H1 (cell line): ENCODE measurements around the gene CDC14B. TPM values are rescaled to one million over a fixed set of nuclear protein-coding genes. Genes with fewer than 3 reads are reported as not detected.

Source experiments
- BCL11A ChIP-seq, 2 experiments: IDR thresholded peaks; one replicate each; pipeline ENCODE4 v1.6.1; 2011; ENCODE audit warnings: low read depth in 2 of 2, low read length in 2 of 2, mild to moderate bottlenecking in 2 of 2
- CTCF ChIP-seq, 3 experiments: IDR thresholded peaks; 1 replicate in 2 of 3; 2 replicates in 1 of 3; pipeline versions ENCODE4 v1.5.1 to v1.6.1; 2011; ENCODE audit warnings: low read length in 3 of 3, mild to moderate bottlenecking in 3 of 3, inconsistent platforms in 2 of 3, low read depth in 1 of 3, moderate library complexity in 1 of 3; ENCODE audit not compliant: insufficient read depth in 1 of 3; ENCODE audit errors: control extremely low read depth in 1 of 3
- EP300 ChIP-seq, 2 experiments: IDR thresholded peaks; 1 replicate in 1 of 2; 2 replicates in 1 of 2; pipeline ENCODE4 v1.6.1; 2011 to 2012; ENCODE audit warnings: low read depth in 2 of 2, low read length in 2 of 2, mild to moderate bottlenecking in 2 of 2, borderline replicate concordance in 1 of 2, inconsistent platforms in 1 of 2, moderate library complexity in 1 of 2
- JUND ChIP-seq: IDR thresholded peaks from 2 replicates; pipeline ENCODE4 v1.6.1; 2011; ENCODE audit warnings: mild to moderate bottlenecking, improper control_type of control experiment, low read length
- polyA plus RNA-seq, 7 experiments: library from polyadenylated mRNA; depleted of rRNA in 3 of 7; stranded (reverse) in 5 of 7; unstranded in 2 of 7; fragments of >200 nt in 5 of 7; fragments of 200-250 nt in 2 of 7; gene quantifications; 1 replicate in 5 of 7; 2 replicates in 1 of 7; 4 replicates in 1 of 7; pipeline versions ENCODE4 v1.2.1 to v1.2.3, GENCODE V29; 2011 to 2013; ENCODE audit warnings: missing spikeins in 2 of 7, mixed read lengths in 2 of 7
- total RNA-seq: library from RNA; stranded (reverse); fragmentation: NEBNext Ultra II Directional; extraction: Animal tissue kit (Norgen Biotek cat#: 25700); gene quantifications from 2 replicates; pipeline ENCODE4 v1.2.1, GENCODE V29; 2021
- TF ChIP-seq, protein P1 (sequence below): fragments of 300-600 bp; sonication (generic); IDR thresholded peaks from 2 replicates; pipeline ENCODE4 v1.7.1; 2012; ENCODE audit warnings: low read length, moderate library complexity, mild to moderate bottlenecking, inconsistent platforms; ENCODE audit not compliant: insufficient replicate concordance

Gene CDC14B
- total and polyA plus RNA-seq, 2 of the 8 experiments (the other 6 are each of a cell fraction or from before 2014, with no cell fraction given) = 17.2 to 44.6 TPM

DNA sequence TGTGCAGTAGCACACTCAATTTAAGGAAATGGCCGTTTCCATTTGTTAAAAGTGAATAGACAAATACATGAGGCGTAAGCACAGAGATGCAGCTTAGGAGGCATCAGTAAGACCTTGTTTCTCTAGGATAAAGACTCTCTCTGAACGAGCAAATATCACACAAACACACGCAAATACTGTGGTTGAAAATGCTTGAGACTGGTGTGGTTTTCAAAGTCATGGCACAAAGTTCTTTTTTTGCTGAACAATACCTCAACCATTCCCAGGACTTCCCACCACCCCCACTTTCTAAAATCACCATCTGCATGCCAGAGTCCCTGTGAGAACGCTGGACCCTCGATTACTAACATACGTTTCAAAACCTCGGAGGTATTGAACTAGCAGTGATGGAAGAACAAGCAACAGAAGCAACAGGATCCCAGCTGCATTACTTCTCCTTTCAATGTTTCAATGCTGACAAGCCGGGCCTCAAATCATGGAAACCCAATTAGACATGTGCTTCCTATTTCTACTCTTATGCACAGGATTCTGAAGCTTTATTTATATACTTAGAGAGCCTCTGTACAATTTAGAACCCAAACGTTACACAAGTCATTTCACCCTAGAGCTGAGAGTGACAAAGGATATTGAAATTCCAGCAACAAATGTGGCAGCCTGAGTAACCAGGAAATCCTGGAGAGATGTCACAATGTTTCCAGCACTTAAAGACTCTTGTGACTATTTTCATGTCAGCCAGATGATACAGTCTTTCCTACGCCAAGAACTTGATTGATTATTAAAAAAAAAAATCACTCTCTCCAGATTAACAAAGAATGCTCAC is 63.9 kb downstream of the CDC14B start (continued):
- no peak for TF ChIP-seq BCL11A (IDR thresholded peaks at IDR 0.05; ENCODE audit: low read depth in 2 of 2, low read length in 2 of 2)
- no peak for TF ChIP-seq JUND
- TF ChIP-seq, protein P1, sequence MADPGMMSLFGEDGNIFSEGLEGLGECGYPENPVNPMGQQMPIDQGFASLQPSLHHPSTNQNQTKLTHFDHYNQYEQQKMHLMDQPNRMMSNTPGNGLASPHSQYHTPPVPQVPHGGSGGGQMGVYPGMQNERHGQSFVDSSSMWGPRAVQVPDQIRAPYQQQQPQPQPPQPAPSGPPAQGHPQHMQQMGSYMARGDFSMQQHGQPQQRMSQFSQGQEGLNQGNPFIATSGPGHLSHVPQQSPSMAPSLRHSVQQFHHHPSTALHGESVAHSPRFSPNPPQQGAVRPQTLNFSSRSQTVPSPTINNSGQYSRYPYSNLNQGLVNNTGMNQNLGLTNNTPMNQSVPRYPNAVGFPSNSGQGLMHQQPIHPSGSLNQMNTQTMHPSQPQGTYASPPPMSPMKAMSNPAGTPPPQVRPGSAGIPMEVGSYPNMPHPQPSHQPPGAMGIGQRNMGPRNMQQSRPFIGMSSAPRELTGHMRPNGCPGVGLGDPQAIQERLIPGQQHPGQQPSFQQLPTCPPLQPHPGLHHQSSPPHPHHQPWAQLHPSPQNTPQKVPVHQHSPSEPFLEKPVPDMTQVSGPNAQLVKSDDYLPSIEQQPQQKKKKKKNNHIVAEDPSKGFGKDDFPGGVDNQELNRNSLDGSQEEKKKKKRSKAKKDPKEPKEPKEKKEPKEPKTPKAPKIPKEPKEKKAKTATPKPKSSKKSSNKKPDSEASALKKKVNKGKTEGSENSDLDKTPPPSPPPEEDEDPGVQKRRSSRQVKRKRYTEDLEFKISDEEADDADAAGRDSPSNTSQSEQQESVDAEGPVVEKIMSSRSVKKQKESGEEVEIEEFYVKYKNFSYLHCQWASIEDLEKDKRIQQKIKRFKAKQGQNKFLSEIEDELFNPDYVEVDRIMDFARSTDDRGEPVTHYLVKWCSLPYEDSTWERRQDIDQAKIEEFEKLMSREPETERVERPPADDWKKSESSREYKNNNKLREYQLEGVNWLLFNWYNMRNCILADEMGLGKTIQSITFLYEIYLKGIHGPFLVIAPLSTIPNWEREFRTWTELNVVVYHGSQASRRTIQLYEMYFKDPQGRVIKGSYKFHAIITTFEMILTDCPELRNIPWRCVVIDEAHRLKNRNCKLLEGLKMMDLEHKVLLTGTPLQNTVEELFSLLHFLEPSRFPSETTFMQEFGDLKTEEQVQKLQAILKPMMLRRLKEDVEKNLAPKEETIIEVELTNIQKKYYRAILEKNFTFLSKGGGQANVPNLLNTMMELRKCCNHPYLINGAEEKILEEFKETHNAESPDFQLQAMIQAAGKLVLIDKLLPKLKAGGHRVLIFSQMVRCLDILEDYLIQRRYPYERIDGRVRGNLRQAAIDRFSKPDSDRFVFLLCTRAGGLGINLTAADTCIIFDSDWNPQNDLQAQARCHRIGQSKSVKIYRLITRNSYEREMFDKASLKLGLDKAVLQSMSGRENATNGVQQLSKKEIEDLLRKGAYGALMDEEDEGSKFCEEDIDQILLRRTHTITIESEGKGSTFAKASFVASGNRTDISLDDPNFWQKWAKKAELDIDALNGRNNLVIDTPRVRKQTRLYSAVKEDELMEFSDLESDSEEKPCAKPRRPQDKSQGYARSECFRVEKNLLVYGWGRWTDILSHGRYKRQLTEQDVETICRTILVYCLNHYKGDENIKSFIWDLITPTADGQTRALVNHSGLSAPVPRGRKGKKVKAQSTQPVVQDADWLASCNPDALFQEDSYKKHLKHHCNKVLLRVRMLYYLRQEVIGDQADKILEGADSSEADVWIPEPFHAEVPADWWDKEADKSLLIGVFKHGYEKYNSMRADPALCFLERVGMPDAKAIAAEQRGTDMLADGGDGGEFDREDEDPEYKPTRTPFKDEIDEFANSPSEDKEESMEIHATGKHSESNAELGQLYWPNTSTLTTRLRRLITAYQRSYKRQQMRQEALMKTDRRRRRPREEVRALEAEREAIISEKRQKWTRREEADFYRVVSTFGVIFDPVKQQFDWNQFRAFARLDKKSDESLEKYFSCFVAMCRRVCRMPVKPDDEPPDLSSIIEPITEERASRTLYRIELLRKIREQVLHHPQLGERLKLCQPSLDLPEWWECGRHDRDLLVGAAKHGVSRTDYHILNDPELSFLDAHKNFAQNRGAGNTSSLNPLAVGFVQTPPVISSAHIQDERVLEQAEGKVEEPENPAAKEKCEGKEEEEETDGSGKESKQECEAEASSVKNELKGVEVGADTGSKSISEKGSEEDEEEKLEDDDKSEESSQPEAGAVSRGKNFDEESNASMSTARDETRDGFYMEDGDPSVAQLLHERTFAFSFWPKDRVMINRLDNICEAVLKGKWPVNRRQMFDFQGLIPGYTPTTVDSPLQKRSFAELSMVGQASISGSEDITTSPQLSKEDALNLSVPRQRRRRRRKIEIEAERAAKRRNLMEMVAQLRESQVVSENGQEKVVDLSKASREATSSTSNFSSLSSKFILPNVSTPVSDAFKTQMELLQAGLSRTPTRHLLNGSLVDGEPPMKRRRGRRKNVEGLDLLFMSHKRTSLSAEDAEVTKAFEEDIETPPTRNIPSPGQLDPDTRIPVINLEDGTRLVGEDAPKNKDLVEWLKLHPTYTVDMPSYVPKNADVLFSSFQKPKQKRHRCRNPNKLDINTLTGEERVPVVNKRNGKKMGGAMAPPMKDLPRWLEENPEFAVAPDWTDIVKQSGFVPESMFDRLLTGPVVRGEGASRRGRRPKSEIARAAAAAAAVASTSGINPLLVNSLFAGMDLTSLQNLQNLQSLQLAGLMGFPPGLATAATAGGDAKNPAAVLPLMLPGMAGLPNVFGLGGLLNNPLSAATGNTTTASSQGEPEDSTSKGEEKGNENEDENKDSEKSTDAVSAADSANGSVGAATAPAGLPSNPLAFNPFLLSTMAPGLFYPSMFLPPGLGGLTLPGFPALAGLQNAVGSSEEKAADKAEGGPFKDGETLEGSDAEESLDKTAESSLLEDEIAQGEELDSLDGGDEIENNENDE = no peak
- no peak for TF ChIP-seq CTCF (IDR thresholded peaks at IDR 0.05; ENCODE audit: control extremely low read depth in 1 of 3, insufficient read depth in 1 of 3, low read depth in 1 of 3, low read length in 3 of 3)
- no peak for TF ChIP-seq EP300 (IDR thresholded peaks at IDR 0.05; ENCODE audit: borderline replicate concordance in 1 of 2, low read depth in 2 of 2, low read length in 2 of 2)
